GM23338 (cell line): ENCODE results near the gene ELMOD2. TPM values are rescaled to one million over a fixed set of nuclear protein-coding genes. Genes with fewer than 3 reads are reported as not detected.

ENCODE experiments used
- ATAC-seq: fragments of 200-7000 bp; cut with Tn5 transposase; 3 replicates; pipeline ENCODE4 v1.9.1; 2020
- DNase-seq: peaks from one replicate; pipeline ENCODE4 v3.0.0-alpha.2; 2015; ENCODE audit warnings: low spot score
- H2AFZ ChIP-seq: fragments of 200-600 bp; sonication (generic); 2 replicates; pipeline ENCODE4 v1.8.0; 2016; ENCODE audit warnings: antibody characterized with exemption, mild to moderate bottlenecking, moderate library complexity
- H3F3A ChIP-seq: fragments of 200-600 bp; sonication (generic); replicated peaks from 2 replicates; pipeline ENCODE4 v1.8.0; 2017; ENCODE audit warnings: antibody characterized with exemption, mixed run types, low read depth
- H3K27ac ChIP-seq: fragments of 200-600 bp; sonication (generic); 2 replicates; pipeline ENCODE4 v1.6.1; 2016; ENCODE audit warnings: low read depth
- H3K27me3 ChIP-seq: fragments of 200-600 bp; sonication (generic); 2 replicates; pipeline ENCODE4 v1.8.0; 2016; ENCODE audit warnings: mild to moderate bottlenecking, mixed run types, moderate library complexity; ENCODE audit not compliant: insufficient read depth
- H3K36me3 ChIP-seq: fragments of 200-600 bp; sonication (generic); 2 replicates; pipeline ENCODE4 v1.8.0; 2016; ENCODE audit warnings: mild to moderate bottlenecking; ENCODE audit not compliant: insufficient read depth
- H3K4me1 ChIP-seq: fragments of 200-600 bp; sonication (generic); 2 replicates; pipeline ENCODE4 v1.8.0; 2016; ENCODE audit warnings: mild to moderate bottlenecking, moderate library complexity; ENCODE audit not compliant: insufficient read depth
- H3K4me2 ChIP-seq: fragments of 200-600 bp; sonication (generic); 2 replicates; pipeline ENCODE4 v1.7.1; 2017; ENCODE audit warnings: mixed run types
- H3K4me3 ChIP-seq: fragments of 200-600 bp; sonication (generic); 2 replicates; pipeline ENCODE4 v1.6.1; 2016; ENCODE audit warnings: mixed run types
- H3K79me2 ChIP-seq: fragments of 200-600 bp; sonication (generic); replicated peaks from 2 replicates; pipeline ENCODE4 v1.8.0; 2017; ENCODE audit warnings: mild to moderate bottlenecking; ENCODE audit not compliant: insufficient read depth
- H3K9me2 ChIP-seq: fragments of 200-600 bp; sonication (generic); 2 replicates; pipeline ENCODE4 v1.8.0; 2017; ENCODE audit not compliant: insufficient read depth
- H4K20me1 ChIP-seq: fragments of 200-600 bp; sonication (generic); replicated peaks from 2 replicates; pipeline ENCODE4 v1.8.0; 2017; ENCODE audit warnings: mild to moderate bottlenecking; ENCODE audit not compliant: insufficient read depth
- H3K27ac Mint-ChIP-seq: 2 replicates; pipeline ENCODE4 v1.8.0; 2020; ENCODE audit warnings: inconsistent platforms, mild to moderate bottlenecking, moderate library complexity, mixed read lengths
- H3K27me3 Mint-ChIP-seq: 3 replicates; pipeline ENCODE4 v1.8.0; 2022; ENCODE audit warnings: low read depth, mild to moderate bottlenecking, moderate library complexity, mixed read lengths, inconsistent platforms; ENCODE audit not compliant: insufficient read depth, poor library complexity
- H3K36me3 Mint-ChIP-seq: 3 replicates; pipeline ENCODE4 v1.8.0; 2021; ENCODE audit warnings: low read depth, mild to moderate bottlenecking, inconsistent platforms, moderate library complexity, mixed read lengths
- H3K4me1 Mint-ChIP-seq: 3 replicates; pipeline ENCODE4 v1.8.0; 2020; ENCODE audit warnings: mild to moderate bottlenecking, inconsistent platforms, mixed read lengths
- H3K4me3 Mint-ChIP-seq: 3 replicates; pipeline ENCODE4 v1.8.0; 2021; ENCODE audit warnings: moderate library complexity, mild to moderate bottlenecking, inconsistent platforms, mixed read lengths
- H3K9me3 Mint-ChIP-seq: 3 replicates; pipeline ENCODE4 v1.8.0; 2020; ENCODE audit warnings: moderate library complexity, mild to moderate bottlenecking, inconsistent platforms, mixed read lengths
- CREB1 ChIP-seq: fragments of 250-450 bp; sonication (Bioruptor Pico); IDR thresholded peaks from 2 replicates; pipeline ENCODE4 v1.5.0; 2020; ENCODE audit warnings: low read depth, mild to moderate bottlenecking, moderate library complexity
- CTCF ChIP-seq, 2 experiments: fragments of 200-600 bp in 1 of 2; sonication (generic) in 1 of 2; conservative IDR thresholded peaks; 2 replicates each; pipeline versions ENCODE4 v1.5.1 to v1.6.1; 2016 to 2017; ENCODE audit warnings: antibody characterized with exemption in 2 of 2, low read depth in 2 of 2, mild to moderate bottlenecking in 2 of 2, moderate library complexity in 1 of 2
- ETS1 ChIP-seq: IDR thresholded peaks from 2 replicates; pipeline ENCODE4 v1.6.1; 2016; ENCODE audit warnings: antibody characterized with exemption
- EZH2 ChIP-seq: fragments of 200-600 bp; sonication (generic); IDR thresholded peaks from one replicate; pipeline ENCODE4 v1.8.0; 2017; ENCODE audit warnings: antibody characterized with exemption, mild to moderate bottlenecking, low read depth; ENCODE audit not compliant: unreplicated experiment
- EZH2phosphoT487 ChIP-seq: fragments of 200-600 bp; sonication (generic); IDR thresholded peaks from one replicate; pipeline ENCODE4 v1.8.1; 2018; ENCODE audit warnings: antibody characterized with exemption; ENCODE audit not compliant: unreplicated experiment
- JUNB ChIP-seq: IDR thresholded peaks from one replicate; pipeline ENCODE4 v1.6.1; 2016; ENCODE audit warnings: antibody characterized with exemption; ENCODE audit not compliant: unreplicated experiment
- NANOG ChIP-seq: IDR thresholded peaks from 2 replicates; pipeline ENCODE4 v1.6.1; 2016; ENCODE audit warnings: antibody characterized with exemption, borderline replicate concordance
- POLR2AphosphoS5 ChIP-seq: IDR thresholded peaks from 2 replicates; pipeline ENCODE4 v1.6.1; 2016; ENCODE audit warnings: antibody characterized with exemption, low read depth
- REST ChIP-seq: IDR thresholded peaks from one replicate; pipeline ENCODE4 v1.6.1; 2018; ENCODE audit warnings: antibody characterized with exemption; ENCODE audit not compliant: unreplicated experiment
- STAT1 ChIP-seq: IDR thresholded peaks from one replicate; pipeline ENCODE4 v1.6.1; 2016; ENCODE audit warnings: antibody characterized with exemption; ENCODE audit not compliant: unreplicated experiment
- ZNF114 ChIP-seq: fragments of 250-450 bp; sonication (Bioruptor Pico); IDR thresholded peaks from 2 replicates; pipeline ENCODE4 v1.5.0; 2020; ENCODE audit warnings: mild to moderate bottlenecking, moderate library complexity
- ZNF331 ChIP-seq: fragments of 250-450 bp; sonication (Bioruptor Pico); IDR thresholded peaks from 2 replicates; pipeline ENCODE4 v1.5.0; 2020; ENCODE audit warnings: low read depth, mild to moderate bottlenecking, moderate library complexity
- ZNF462 ChIP-seq: fragments of 250-450 bp; sonication (Bioruptor Pico); IDR thresholded peaks from 2 replicates; pipeline ENCODE4 v1.5.0; 2020; ENCODE audit warnings: mild to moderate bottlenecking, moderate library complexity
- polyA plus RNA-seq: library from polyadenylated mRNA; unstranded; fragments of >200 nt; fragmentation: Nextera tagmentation; extraction: Ambion mirVana; gene quantifications from 2 replicates; pipeline ENCODE4 v1.2.1, GENCODE V29; 2016
- total RNA-seq: library from RNA; depleted of rRNA; stranded (reverse); fragments of >200 nt; shearing (Covaris generic); gene quantifications from 2 replicates; pipeline ENCODE4 v1.2.3, GENCODE V29; 2014

The ELMOD2 gene
- total and polyA plus RNA-seq, 2 experiments from 2014 or later, result 17.9 to 28.9 TPM

- no peak overlapping the region for H3K27ac ChIP-seq
These were observed 24.6 kb upstream of the ELMOD2 start for GRCh38 chr4:140499391-140499790.

More at GRCh38 chr4:140499391-140499790, 24.6 kb upstream of the ELMOD2 start:
- H2AFZ ChIP-seq, result no peak overlapping the region
- H3K9me3 Mint-ChIP-seq, result no peaks in the 10 kb centered on the region
- no peaks in the 10 kb centered on the region for H3K79me2 ChIP-seq
- H3K36me3 ChIP-seq, result no peaks in the 10 kb centered on the region
- no peak overlapping the region for H3K27ac Mint-ChIP-seq
- peaks cover 54% of the 10 kb centered on the region for H3K27me3 ChIP-seq
- no peak overlapping the region for H3K4me3 Mint-ChIP-seq
- H3K36me3 Mint-ChIP-seq, result no peaks in the 10 kb centered on the region
- H3K4me1 ChIP-seq, result peaks cover 6% of the 10 kb centered on the region
- no peaks in the 10 kb centered on the region for H4K20me1 ChIP-seq
- no peak overlapping the region for H3K4me3 ChIP-seq
- peaks cover 9% of the 10 kb centered on the region for H3K4me1 Mint-ChIP-seq
- peaks cover 25% of the 10 kb centered on the region for H3K27me3 Mint-ChIP-seq
- no peaks in the 10 kb centered on the region for H3K9me2 ChIP-seq
- TF ChIP-seq STAT1 (no peak), ZNF114 (CRISPR knock-in tag) (no peak), CTCF (conservative IDR thresholded peaks at IDR 0.05; ENCODE audit: low read depth in 2 of 2) (no peak), ZNF462 (no peak), EZH2phosphoT487 (no peak), NANOG (no peak), REST (no peak), CREB1 (CRISPR knock-in tag) (no peak), ZNF331 (CRISPR knock-in tag) (no peak), ETS1 (no peak), JUNB (no peak), EZH2 (no peak), POLR2AphosphoS5 (no peak)
- no peaks in the 10 kb centered on the region for H3F3A ChIP-seq
- ATAC-seq, result no peak
- DNase-seq, result no peak
- no peak overlapping the region for H3K4me2 ChIP-seq
